Measurements from ENCODE around the gene ZNF100.

- TF ChIP-seq SCRT1 (tag by site-specific recombination; IDR thresholded peaks at IDR 0.05; ENCODE audit: borderline replicate concordance) (no peak), ZNF639 (tag by site-specific recombination; IDR thresholded peaks at IDR 0.05) (no peak), CTCF (tag by site-specific recombination; IDR thresholded peaks at IDR 0.05) (no peak)
These were observed 62.0 kb downstream of the ZNF100 start for GRCh38 chr19:21705393-21705792.
